ENCODE measurements around the gene PNP. TPM values are rescaled to one million over a fixed set of nuclear protein-coding genes. Genes with fewer than 3 reads are reported as not detected.

PNP gene
- polyA plus RNA-seq, 3 donors = 63.2 to 112 (median 67.5) TPM

DNA sequence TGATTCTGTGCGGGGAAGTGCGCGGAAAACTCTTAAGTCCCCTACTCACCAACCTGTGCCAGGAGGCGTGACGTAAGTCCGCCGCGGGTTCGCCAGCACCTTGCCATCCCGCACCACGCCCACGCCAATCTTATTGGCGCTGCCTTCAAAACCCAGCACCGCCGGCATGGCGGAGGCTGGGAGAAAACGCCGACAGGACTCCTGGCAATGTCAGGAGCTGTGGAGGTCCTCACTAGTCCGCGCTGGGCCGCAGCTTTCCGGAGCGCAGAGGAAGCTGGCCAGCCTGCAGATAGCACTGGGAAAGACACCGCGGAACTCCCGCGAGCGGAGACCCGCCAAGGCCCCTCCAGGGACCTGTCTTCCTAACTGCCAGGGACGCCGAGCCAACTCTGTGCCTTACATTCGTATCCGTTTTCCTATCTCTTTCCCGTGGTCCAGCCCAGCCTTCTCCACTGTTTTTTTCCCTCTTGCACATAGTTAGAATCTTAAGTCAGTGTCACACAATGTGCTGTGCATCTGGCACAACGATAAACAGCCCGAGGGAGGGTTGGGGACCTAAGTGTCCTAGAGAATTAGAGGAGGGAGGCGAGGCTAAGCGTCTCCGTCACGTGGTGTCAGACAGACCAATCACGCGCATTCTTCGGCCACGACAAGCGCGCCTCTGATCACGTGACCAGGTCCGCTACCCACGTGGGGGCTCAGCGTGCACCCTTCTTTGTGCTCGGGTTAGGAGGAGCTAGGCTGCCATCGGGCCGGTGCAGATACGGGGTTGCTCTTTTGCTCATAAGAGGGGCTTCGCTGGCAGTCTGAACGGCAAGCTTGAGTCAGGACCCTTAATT lies 14.5 kb upstream of the PNP start, which contains the start of the genes APEX1 and OSGEP:
Gene APEX1, plus strand, starts transcription at position 711 of the 839 bp plus-strand sequence. CDS start 420 bp downstream, outside the sequence.
Gene OSGEP, minus strand, starts transcription at position 297 of the 839 bp plus-strand sequence. Its CDS starts 129 bp downstream, at position 168.
- peaks cover 0 to 1% (median 0%) of the 10 kb centered on the region in 3 donors for H3K27me3 Mint-ChIP-seq (ENCODE audit: low read depth in 3 of 3)
- no peaks in the 10 kb centered on the region for H3K27me3 ChIP-seq (ENCODE audit: control insufficient read depth in 2 of 2, insufficient read depth in 2 of 2, low read length in 2 of 2)
- peak; percentile 98 to 99 (median 99) for DNase-seq
- peaks cover 61% of the 10 kb centered on the region for H3K79me2 ChIP-seq (ENCODE audit: insufficient read depth, low read length)
- H3K9ac ChIP-seq (ENCODE audit: insufficient read depth, low read length, poor library complexity, severe bottlenecking) = peak within 1 kb of the TSS; percentile 79
- H3K9me3 ChIP-seq (replicated peaks in 1 of 2; ENCODE audit: control insufficient read depth in 1 of 2, insufficient read depth in 1 of 2, low read length in 2 of 2) = no peaks in the 10 kb centered on the region
- intact Hi-C loops (cut with micrococcal nuclease) = loop anchor here (5.0 to 10.0 kb wide), 3 partner anchors 37 to 808 kb away; partner anchors contain the start of gene PARP2 (in 2 of the 2)
- peak within 1 kb of the TSS; percentile 80 for H3K4me2 ChIP-seq (replicated peaks; ENCODE audit: extremely low read depth, low read length, poor library complexity, severe bottlenecking)
- H3K27ac Mint-ChIP-seq = peak within 1 kb of the TSS in 1 of 7 donors; percentile 11
- peaks cover 52 to 58% of the 10 kb centered on the region in 2 donors for H3K4me1 ChIP-seq (ENCODE audit: control insufficient read depth in 1 of 2, insufficient read depth in 2 of 2, low read length in 2 of 2)
- 0% methylated on average over 43 of the region's 56 CpGs for WGBS (ENCODE audit: insufficient coverage)
- no peak within 1 kb of the TSS for H3K4me3 Mint-ChIP-seq
- H2AFZ ChIP-seq (ENCODE audit: insufficient read depth, low read depth, low read length, poor library complexity, severe bottlenecking) = peak within 1 kb of the TSS; percentile 90
- no peaks in the 10 kb centered on the region for H3K9me3 Mint-ChIP-seq
- peak within 1 kb of the TSS; percentile 55 to 84 (median 79) for H3K4me3 ChIP-seq (replicated peaks in 1 of 3; ENCODE audit: low read depth in 2 of 3, low read length in 3 of 3)
- peaks cover 43 to 55% of the 10 kb centered on the region in 2 donors for H3K36me3 Mint-ChIP-seq
- peaks cover 21% of the 10 kb centered on the region for H4K20me1 ChIP-seq (ENCODE audit: insufficient read depth, low read length)
- H3K4me1 Mint-ChIP-seq = peaks cover 5% of the 10 kb centered on the region
- H3K36me3 ChIP-seq (replicated peaks in 1 of 2; ENCODE audit: control insufficient read depth in 1 of 2, insufficient read depth in 2 of 2, low read length in 2 of 2) = peaks cover 56 to 62% of the 10 kb centered on the region in 2 donors
- TF ChIP-seq, protein P1, sequence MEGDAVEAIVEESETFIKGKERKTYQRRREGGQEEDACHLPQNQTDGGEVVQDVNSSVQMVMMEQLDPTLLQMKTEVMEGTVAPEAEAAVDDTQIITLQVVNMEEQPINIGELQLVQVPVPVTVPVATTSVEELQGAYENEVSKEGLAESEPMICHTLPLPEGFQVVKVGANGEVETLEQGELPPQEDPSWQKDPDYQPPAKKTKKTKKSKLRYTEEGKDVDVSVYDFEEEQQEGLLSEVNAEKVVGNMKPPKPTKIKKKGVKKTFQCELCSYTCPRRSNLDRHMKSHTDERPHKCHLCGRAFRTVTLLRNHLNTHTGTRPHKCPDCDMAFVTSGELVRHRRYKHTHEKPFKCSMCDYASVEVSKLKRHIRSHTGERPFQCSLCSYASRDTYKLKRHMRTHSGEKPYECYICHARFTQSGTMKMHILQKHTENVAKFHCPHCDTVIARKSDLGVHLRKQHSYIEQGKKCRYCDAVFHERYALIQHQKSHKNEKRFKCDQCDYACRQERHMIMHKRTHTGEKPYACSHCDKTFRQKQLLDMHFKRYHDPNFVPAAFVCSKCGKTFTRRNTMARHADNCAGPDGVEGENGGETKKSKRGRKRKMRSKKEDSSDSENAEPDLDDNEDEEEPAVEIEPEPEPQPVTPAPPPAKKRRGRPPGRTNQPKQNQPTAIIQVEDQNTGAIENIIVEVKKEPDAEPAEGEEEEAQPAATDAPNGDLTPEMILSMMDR (IDR thresholded peaks at IDR 0.05) = no peak
- peak within 1 kb of the TSS; percentile 85 to 94 for H3K27ac ChIP-seq (ENCODE audit: low read depth in 1 of 2, low read length in 2 of 2)

Measured in CD14-positive monocyte (primary cell).